ENCODE measurements around the gene ARHGAP27. TPM values are rescaled to one million over a fixed set of nuclear protein-coding genes. Genes with fewer than 3 reads are reported as not detected.

The ARHGAP27 gene
- total and polyA plus RNA-seq, 2 of the 13 experiments (the other 11 are each of a cell fraction or from before 2014, with no cell fraction given), result 15.5 to 18.9 TPM

DNA sequence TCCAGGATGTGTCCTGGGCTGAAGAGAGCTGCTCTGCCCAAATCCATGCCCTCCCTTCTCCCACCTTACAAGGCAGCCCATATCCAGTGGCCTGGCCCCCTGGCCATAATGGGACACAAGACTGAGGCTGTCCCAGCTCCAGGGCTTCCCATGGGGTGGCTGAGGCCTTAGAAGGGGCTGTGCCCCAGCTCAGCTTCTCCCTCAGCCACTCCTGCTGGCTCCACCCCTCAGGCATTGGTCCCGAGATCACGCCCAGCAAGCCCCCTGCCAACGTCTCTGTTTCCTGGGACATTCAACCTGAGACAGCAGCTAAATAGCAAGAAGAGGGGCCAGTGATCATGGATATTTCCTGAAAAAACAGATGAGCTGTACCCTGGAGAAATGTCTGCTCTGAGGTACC is 43.3 kb downstream of the ARHGAP27 start:
- BruUV-seq (replicated peaks), result no TSS peak
- Histone ChIP-seq H3K4me2 (ENCODE audit: low read depth, low read length) (no peak overlapping the region), H3K36me3 (replicated peaks in 1 of 2; ENCODE audit: control insufficient read depth in 1 of 2, insufficient read depth in 2 of 2, low read length in 2 of 2) (no peaks in the 10 kb centered on the region), H3K9ac (ENCODE audit: insufficient read depth, low read depth, low read length) (no peak overlapping the region), H3K27me3 (ENCODE audit: control insufficient read depth in 1 of 2, insufficient read depth in 2 of 2, low read length in 2 of 2) (peaks cover 0 to 35% of the 10 kb centered on the region in 2 experiments; a peak in 3 of 5 replicates), H3K79me2 (ENCODE audit: insufficient read depth, low read length) (no peaks in the 10 kb centered on the region), H3K27ac (ENCODE audit: extremely low read length, insufficient read depth, low read length) (no peak overlapping the region), H4K20me1 (ENCODE audit: insufficient read depth, low read length) (no peaks in the 10 kb centered on the region), H3K9me3 (ENCODE audit: low read length) (no peaks in the 10 kb centered on the region), H3K4me3 (replicated peaks in 1 of 3; ENCODE audit: insufficient read depth in 1 of 3, low read depth in 2 of 3, low read length in 3 of 3) (no peak overlapping the region), H2AFZ (ENCODE audit: low read length) (no peak overlapping the region), H3K4me1 (ENCODE audit: insufficient read depth, low read length) (peaks cover 12% of the 10 kb centered on the region)
- intact Hi-C loops (cut with micrococcal nuclease; ENCODE audit: unreplicated experiment) (no loop called here), in situ Hi-C loops (cut with HindIII; ENCODE audit: extremely low pct_ligation_motif_present, low pct_unique_long_range_greater_than_20kb) (loop anchor here (5.0 kb wide), 1 partner anchor 112 kb away; no protein-coding TSS in a partner anchor)
- CTCF ChIA-PET (ENCODE audit: low intra/inter-chr PET ratio, low total read pairs), result no interaction called here
- ATAC-seq, result no peak
- POLR2A ChIA-PET, result interaction anchor here (1.4 kb wide), 1 partner anchor 36 kb away, joined by 9 read pairs; no protein-coding TSS in a partner anchor
- 0% methylated on average over 3 of the region's 3 CpGs for WGBS (ENCODE audit: low lambda C conversion rate)
- DNase-seq (ENCODE audit: low spot score), result no peak
- FAIRE-seq, result no peak
- TF ChIP-seq, protein P1, sequence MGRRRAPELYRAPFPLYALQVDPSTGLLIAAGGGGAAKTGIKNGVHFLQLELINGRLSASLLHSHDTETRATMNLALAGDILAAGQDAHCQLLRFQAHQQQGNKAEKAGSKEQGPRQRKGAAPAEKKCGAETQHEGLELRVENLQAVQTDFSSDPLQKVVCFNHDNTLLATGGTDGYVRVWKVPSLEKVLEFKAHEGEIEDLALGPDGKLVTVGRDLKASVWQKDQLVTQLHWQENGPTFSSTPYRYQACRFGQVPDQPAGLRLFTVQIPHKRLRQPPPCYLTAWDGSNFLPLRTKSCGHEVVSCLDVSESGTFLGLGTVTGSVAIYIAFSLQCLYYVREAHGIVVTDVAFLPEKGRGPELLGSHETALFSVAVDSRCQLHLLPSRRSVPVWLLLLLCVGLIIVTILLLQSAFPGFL (CRISPR knock-in tag; IDR thresholded peaks at IDR 0.05), result no peak
- no peak for TF ChIP-seq ZNF891 (CRISPR knock-in tag; IDR thresholded peaks at IDR 0.05)
- no peak for TF ChIP-seq SRY (CRISPR knock-in tag; IDR thresholded peaks at IDR 0.05)
- TF ChIP-seq, protein P2, sequence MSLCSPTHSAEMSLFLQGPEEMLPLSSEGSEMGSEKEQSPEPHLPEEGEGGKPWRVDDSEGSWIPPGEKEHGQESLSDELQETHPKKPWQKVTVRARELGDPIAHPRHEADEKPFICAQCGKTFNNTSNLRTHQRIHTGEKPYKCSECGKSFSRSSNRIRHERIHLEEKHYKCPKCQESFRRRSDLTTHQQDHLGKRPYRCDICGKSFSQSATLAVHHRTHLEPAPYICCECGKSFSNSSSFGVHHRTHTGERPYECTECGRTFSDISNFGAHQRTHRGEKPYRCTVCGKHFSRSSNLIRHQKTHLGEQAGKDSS (CRISPR knock-in tag; IDR thresholded peaks at IDR 0.05; ENCODE audit: borderline replicate concordance, low read depth), result no peak
- no peak for TF ChIP-seq ZNF678 (CRISPR knock-in tag; IDR thresholded peaks at IDR 0.05)
- no peak for TF ChIP-seq ZNF503 (CRISPR knock-in tag; IDR thresholded peaks at IDR 0.05)
- TF ChIP-seq ZNF407 (CRISPR knock-in tag; IDR thresholded peaks at IDR 0.05; ENCODE audit: not compliant biosample characterization), result no peak
- no peak for TF ChIP-seq ZBTB8A (CRISPR knock-in tag; IDR thresholded peaks at IDR 0.05; ENCODE audit: borderline replicate concordance, low read depth)
- TF ChIP-seq, protein P3, sequence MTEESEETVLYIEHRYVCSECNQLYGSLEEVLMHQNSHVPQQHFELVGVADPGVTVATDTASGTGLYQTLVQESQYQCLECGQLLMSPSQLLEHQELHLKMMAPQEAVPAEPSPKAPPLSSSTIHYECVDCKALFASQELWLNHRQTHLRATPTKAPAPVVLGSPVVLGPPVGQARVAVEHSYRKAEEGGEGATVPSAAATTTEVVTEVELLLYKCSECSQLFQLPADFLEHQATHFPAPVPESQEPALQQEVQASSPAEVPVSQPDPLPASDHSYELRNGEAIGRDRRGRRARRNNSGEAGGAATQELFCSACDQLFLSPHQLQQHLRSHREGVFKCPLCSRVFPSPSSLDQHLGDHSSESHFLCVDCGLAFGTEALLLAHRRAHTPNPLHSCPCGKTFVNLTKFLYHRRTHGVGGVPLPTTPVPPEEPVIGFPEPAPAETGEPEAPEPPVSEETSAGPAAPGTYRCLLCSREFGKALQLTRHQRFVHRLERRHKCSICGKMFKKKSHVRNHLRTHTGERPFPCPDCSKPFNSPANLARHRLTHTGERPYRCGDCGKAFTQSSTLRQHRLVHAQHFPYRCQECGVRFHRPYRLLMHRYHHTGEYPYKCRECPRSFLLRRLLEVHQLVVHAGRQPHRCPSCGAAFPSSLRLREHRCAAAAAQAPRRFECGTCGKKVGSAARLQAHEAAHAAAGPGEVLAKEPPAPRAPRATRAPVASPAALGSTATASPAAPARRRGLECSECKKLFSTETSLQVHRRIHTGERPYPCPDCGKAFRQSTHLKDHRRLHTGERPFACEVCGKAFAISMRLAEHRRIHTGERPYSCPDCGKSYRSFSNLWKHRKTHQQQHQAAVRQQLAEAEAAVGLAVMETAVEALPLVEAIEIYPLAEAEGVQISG (CRISPR knock-in tag; IDR thresholded peaks at IDR 0.05), result no peak

Data from HepG2 (cell line).